ENCODE results near the gene CEPT1.

DNA sequence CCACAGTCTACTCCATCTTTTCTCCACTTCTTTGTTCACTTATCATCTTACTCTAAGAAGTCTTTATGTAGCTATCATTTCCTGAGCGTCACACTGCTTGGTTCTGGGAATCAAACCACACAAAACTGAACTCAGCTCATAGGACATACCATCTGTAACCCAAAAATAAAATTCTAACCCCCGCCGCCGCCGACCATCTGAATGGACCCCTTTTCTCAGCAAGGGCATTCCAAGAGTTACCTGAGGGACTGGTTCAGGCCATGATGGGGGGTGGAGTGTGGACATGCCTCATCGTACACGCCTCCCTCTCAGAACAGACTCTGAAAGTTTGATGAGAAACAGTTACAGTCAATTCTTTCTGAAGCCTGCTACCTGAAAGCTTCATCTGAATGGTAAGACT, 74.9 kb downstream of the CEPT1 start:
- TF ChIP-seq, protein P1, sequence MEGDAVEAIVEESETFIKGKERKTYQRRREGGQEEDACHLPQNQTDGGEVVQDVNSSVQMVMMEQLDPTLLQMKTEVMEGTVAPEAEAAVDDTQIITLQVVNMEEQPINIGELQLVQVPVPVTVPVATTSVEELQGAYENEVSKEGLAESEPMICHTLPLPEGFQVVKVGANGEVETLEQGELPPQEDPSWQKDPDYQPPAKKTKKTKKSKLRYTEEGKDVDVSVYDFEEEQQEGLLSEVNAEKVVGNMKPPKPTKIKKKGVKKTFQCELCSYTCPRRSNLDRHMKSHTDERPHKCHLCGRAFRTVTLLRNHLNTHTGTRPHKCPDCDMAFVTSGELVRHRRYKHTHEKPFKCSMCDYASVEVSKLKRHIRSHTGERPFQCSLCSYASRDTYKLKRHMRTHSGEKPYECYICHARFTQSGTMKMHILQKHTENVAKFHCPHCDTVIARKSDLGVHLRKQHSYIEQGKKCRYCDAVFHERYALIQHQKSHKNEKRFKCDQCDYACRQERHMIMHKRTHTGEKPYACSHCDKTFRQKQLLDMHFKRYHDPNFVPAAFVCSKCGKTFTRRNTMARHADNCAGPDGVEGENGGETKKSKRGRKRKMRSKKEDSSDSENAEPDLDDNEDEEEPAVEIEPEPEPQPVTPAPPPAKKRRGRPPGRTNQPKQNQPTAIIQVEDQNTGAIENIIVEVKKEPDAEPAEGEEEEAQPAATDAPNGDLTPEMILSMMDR (IDR thresholded peaks at IDR 0.05), result no peak
- TF ChIP-seq POLR2AphosphoS5 (IDR thresholded peaks at IDR 0.05; ENCODE audit: insufficient read depth in 1 of 2, low read depth in 1 of 2) (no peak), POLR2A (IDR thresholded peaks at IDR 0.05) (no peak)
